Spleen (tissue), 7 donors: ENCODE measurements around the gene GPR158.

Experiments used
- CTCF ChIP-seq, 11 experiments: fragments of 200-600 bp in 7 of 11; fragments of 450-650 bp in 4 of 11; sonication (generic) in 4 of 11; IDR thresholded peaks in 8 of 11; conservative IDR thresholded peaks in 3 of 11; 1 replicate in 7 of 11; 2 replicates in 4 of 11; pipeline versions ENCODE4 v1.4.0 to v1.8.0; 2016 to 2021; ENCODE audit warnings: antibody characterized with exemption in 11 of 11, inconsistent platforms in 4 of 11, mild to moderate bottlenecking in 1 of 11
- POLR2AphosphoS5 ChIP-seq, 3 donors: sonication (generic); formaldehyde crosslinking; IDR thresholded peaks; one replicate each; pipeline ENCODE4 v1.5.1; 2017; ENCODE audit warnings: antibody characterized with exemption in 3 of 3
- donor health status: DM: no; HTN: no; CAD: no; lungs with moderate emphysema.
- donor health status: DM: no; HTN: no; CAD: no.
- donor health status: DM: no; HTN: no; CAD: no.

GRCh38 chr10:25180801-25181200 lies 6.0 kb downstream of the GPR158 start:
- TF ChIP-seq POLR2AphosphoS5 (IDR thresholded peaks at IDR 0.05), result no peak
- TF ChIP-seq CTCF (IDR thresholded peaks at IDR 0.05 in 8 of 11, conservative IDR thresholded peaks at IDR 0.05 in 3 of 11), result no peak
